Kidney tubule cell (primary cell): ENCODE results near the gene MAPK8.

Experiments used
- DNase-seq: peaks from one replicate; pipeline ENCODE4 v3.0.0-alpha.2; 2018; ENCODE audit warnings: low spot score

The MAPK8 gene

DNA sequence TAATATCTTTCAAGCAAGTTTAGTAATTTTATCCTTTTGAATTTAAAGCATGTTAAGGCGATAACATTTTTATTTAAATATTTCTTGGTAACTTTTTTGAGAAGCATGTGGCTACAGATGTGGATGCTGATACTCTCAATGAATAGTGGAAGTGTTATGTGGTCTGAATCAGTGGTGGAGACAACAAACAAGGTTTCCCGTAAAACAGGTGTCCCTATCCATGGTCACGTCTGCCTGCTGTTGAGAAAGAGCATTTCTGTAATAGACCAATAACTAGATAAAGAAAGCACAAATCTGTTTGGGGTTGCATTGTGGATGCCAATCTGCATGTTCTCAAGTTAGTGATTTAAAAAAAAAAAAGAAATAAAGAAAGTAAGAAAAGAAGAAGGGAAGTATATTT is 13.9 kb upstream of the MAPK8 start:
- DNase-seq: no peak

DNA sequence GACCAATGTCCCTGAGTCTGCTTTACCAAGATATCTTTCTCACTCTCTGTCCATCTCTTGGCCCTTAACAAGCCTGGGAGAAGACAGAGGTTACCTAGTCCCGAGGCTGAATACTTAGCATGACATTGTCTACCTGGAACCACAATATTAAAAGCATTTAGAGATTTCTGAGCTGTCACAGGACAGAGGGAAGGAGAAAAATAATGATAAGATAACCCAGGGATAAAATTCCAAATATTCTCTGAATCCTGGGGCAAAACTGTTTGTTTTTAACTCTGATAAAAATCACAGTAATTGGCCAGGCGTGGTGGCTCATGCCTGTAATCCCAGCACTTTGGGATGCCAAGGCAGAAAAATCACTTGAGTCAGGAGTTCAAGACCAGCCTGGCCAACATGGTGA is 12.0 kb upstream of the MAPK8 start:
- no peak for DNase-seq

DNA sequence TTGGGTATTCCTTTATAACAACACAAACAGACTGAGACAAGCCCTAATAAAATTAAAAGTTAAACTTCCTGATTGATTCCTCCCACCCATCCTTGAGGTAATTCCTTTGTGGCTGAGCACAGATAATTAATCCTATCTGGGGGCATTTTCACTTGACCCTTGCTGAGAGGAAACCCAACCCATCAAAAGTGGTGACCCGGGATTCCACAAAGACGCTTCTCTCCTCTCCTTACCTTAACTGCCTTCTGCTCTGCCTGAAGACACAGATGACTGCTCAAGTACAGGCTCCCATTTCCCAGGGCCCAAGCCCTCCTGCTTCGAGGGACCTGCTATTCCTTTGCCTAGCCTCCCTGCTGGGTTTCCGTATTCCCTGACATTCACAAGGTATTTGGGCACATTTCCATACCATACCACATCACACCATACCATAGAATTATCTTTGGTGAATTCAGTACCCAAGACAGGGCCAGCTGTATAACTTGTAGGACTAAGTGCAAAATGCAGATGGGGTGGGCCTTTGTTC is 9.8 kb upstream of the MAPK8 start:
- DNase-seq: no peak

DNA sequence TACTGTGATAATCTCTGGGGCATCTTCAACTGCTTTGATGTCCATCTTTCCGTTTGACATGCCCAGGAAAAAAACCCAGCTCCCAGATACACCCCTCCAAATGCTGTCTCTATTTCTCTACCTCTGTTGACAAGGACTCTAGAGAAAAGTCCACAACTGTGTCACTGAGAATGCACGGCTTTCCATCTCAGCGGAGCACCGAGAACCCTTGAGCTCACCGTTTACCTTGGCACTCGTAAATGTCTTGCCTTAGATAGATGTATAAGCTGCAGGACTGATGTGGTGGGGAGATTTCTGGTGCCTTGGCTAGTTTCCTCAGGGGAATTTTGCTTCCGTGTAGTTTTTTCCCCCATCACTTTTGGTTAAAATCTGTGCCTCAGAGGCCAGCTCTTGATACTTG is 7.4 kb upstream of the MAPK8 start:
- no peak for DNase-seq

DNA sequence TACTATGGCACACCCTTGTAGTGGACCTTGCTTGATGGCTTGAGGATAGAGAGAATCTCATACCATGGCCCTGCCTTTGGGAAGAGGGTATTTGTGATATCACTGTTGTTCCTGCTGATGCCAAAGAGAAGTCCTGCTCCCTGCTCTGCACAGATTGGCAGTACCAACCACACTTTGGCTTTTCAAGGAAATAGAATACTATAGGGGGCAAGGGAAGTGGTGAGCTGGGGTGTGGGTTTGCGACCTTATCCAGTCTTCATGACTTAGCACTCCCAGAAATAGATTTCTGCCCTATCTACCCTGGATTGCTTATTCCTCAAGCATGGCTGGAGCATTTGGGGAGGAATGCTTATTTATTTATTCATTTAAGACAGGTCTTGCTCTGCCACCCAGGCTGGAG is 6.8 kb upstream of the MAPK8 start:
- DNase-seq: no peak

DNA sequence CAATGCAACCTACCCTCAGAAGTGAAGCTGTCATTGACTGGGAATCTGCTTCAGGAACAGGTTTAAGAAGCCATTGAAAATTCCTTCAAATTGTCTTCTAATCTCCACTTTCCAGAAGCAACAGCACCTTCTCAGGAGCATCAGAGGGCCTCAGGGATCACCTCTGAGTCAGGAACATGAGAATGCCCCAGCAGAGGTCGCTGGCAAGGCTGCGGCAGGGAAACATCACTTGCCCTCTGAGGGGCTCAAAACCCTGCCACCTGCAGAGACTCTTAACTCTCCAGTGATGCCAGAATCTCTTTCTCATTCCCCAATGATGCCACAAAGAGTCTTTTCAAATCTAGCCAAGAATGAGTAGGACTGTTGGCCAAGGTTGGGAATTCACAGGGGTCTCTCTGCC is 5.9 kb upstream of the MAPK8 start:
- no peak for DNase-seq

DNA sequence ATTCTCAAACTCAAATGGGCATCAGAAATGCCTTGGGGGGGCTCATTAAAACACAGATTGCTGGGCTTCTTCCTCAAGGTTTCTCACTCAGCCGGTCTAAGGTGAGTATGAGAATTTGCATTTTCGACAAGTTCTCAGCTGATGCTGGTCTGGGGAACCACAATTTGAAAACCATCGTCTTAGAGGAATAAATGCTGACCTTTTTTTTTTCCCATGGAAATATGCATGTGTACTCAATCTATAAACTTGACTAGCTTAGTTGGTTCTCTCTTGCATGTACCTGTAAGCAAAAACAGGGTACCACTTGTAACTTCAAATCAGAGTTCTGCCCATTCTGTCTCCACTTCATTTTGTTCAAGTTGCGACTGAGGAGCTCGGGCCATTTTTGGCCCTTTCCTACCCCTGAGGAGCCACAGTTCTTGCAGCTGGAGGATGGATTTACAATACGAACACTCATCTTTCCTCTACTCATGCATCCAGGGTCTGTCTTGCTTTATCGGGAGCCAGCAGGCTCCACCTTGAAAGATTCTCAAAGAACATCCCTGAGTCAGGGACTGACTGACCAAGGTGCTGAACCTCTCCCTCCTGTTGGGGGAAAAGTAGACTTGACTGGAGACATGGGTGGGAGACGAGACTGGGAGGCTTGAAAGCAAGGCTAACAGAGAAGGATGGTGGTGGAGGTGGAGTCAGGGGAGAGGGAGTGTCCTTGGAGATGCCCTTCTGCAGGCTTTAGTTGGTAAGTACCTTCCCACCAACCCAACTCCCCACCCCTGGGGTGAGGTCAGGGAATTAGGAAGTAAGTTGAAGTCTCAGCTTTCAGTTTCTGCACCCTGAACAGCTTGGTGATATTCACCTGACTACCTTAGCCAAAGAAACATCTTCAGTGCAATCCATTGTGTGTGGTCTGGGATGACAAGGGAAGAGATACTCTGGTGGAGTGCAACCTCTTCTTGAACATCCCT is 3.7 kb upstream of the MAPK8 start:
- no peak for DNase-seq

DNA sequence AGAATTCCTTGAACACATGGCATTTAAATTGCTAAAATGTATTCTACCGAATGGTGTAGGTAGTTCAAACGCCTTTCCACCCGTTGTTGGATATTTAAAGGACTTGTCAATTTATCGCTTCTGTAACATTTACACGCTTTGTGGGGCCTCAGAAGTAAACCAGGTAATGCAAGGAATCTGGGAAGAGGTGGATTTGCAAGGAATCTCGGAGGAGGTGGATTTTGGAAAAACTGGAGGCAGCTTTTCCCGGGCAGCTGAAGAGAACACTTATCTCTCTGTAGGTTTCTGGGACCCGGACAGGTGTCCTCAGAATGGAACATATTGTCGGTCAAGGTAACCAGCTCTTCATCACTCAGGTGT is 592 bp upstream of the MAPK8 start:
- no peak for DNase-seq

DNA sequence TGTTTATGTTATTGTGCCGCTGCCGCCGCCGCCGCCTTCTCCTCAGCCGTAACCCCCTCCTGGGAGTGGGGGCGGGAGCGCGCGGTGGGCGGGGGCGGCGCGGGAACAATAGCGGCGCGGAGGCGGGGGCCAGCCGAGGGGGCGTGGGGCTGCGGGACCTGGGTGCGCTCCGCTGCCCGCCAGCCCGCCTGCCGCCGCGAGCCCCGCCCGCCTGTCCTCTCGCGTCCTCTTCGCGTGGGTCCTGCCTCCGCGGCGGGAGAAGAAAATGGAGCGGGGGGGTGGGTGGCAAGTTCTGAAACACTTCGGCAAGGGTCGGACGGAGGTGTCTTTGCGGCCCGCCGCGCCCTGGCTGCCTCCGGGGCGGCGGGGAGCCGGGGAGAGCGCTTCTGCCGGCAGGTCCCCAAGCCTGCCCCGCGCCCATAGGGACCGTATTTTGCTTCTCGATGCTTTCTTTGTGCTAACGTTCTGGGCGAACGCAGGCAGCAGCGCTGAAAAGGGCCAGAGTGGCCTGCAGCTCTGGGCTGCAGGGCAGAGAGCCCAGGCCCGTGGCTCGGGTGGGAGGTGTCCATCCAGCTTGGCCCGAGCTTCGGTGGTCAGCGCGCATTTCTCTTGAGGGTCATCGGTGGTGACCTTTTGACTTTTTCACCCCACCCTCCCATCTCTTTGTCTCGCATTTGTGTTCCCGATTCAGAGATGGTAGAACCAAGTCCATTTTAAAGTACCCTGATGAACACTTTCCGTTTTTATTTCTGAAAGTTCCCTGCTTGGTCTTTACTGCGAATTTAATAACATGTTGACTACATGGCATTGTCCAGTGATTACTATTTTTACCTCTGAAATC is 613 bp downstream of the MAPK8 start:
- DNase-seq: peak; percentile 52

DNA sequence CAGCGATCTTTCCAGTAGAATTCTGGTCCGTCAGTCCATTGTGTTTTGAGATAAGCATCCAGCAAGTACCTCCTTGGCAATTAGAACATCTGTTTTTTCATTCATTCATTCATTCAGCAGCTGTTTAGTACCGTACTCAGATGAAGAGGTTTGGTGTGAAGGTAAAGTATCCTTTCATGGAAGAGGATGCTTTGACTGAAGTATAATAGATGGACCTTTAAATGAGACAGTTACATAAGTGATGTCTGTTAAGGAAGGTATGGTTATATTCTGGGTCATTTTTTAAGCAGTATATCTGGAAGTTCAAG is 1.2 kb downstream of the MAPK8 start:
- peak; percentile 6 for DNase-seq

DNA sequence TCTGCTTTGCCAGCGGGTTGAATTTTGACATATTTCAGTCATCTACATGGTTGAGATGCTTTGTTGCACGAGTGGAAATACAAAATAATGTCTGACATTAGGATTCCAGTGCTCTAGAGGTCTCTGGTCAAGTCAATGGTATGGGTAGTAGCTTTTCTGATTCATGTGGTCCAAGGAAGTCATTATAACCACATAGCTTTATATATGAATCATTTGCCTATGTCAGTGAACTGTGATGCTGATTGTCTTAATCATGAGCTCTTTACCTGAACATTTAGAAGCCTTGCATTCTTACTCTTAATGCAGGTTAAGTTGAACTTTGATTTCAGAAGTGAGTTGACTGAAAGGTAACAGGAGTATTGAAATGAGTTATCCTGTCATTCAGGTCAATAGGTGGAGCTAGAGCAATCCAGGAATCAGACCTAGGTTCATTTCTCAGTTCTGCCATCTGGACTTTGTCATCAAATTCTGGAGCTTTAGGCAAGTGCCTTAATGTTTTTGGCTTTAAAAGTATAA is 3.3 kb downstream of the MAPK8 start:
- DNase-seq: peak; percentile 98

DNA sequence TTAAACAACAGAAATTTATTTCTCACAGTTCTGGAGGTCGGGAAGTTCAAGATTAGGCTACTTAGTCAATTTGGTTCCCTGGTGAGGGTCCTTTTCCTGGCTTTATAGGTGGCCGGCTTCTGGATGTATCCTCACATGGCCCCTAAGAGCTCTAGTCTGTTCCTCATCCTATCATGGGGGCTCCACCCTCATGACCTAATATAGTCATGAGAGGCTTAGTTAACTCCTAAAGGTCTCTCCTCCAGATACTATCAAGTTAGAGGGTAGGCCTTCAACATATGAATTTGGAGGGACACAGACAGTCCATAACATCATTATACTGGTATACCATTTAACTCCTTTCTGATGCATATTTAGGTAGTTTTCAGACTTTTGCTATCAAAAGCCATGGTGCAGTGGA is 7.6 kb downstream of the MAPK8 start:
- no peak for DNase-seq

DNA sequence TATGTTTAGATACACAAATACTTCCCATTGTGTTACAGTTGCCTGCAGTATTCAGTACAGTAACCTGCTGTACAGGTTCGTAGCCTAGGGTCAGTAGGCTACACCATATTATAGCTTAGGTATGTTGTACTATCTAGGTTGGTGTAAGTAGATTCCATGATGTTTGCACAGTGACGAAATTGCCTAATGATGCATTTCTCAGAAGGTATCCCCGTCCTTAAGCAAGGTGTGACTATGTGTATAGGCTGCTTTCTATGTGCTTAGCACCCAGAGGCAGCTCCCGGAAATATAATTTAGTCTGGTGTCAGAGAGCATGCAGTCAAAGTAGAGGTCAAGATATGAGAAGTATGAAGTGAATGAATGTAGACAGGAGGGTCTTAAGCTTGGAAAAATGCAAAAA is 9.8 kb downstream of the MAPK8 start:
- peak; percentile 37 for DNase-seq

DNA sequence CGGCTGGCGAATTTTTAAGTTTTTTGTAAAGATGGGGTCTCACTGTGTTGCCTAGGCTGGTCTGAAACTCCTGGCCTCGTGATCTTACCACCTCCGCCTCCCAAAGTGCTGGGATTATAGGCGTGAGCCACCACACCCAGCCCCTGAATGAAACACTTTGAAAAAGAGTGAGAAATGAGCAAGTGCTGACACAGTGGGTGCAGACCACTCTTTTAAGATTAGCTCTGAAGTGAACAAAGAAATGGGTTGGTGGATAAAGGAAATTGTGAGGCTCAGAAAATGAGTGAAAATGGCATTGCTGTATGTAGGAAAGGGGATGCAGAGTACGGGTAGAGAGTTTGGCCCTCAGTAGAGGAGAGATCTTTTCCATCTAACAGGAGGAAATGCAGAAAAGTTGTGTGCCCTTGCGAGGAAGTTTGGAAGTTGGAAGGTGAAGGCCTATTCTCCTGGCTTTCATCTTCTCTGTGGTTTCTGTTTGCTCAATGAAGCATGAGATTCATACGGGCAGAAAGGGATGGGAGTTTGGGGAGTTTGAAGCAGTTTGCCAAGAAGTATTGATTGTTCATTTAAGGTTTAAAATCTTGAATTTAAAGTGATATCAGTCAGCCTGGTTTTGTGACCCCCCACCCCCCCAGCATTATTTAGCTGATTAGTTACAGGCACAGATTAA is 11.0 kb downstream of the MAPK8 start:
- DNase-seq: peak; percentile 11

DNA sequence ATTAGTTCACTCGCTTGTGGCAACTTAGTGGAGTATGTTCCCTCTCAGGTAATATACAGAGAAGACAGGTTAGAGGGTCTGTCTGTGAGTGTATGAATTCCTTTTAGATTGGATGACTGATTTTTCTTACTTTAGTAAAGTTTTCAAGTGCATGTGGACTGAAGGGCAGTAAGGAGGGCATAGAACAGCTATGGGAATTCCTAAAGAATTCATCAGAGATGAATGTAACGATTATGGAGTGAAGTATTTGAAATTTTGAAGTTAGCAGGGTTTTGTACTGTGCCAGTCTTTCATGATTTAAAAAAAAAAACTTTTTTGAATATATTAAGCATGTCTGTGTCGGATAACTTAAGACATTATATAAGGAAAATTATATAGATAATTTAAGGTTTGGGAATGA is 15.5 kb downstream of the MAPK8 start:
- DNase-seq: no peak

DNA sequence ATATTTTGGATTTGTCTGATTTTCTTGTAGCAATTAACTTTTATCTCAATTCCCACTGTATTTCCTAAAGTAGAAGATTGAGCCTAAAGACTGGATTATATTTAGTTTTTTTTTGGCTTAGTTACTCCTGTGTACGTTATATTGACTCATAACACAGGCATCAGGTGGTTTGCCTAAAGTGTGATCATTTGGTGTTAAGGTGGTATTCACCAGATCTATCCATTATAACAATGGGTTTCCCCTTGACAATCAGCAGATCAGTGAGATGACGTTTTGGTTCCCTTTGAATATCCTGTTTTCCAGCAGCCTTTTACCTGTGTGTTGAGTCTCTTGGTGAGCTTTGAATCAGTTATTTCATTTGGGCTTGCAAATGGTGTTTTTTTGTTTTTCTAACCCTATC is 18.1 kb downstream of the MAPK8 start:
- no peak for DNase-seq

DNA sequence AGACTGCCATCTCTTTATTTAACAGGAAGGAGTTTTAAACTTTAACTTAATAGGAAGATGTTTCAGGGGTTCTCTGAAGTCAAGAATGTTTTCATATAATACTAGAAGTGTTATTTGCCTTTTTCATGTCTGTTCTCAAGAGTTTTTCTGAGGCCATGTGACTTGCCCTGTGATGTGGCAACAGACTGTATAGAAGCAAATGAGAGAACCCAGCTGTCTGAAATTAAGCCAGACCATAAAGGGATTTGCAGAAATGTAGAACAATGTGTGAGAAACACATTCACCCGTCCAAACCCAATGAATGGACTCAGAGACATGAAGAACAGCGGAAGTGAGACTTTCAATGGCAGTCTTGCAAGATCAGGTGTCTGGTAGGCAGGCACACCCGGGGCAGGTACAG is 23.8 kb downstream of the MAPK8 start:
- DNase-seq: no peak

DNA sequence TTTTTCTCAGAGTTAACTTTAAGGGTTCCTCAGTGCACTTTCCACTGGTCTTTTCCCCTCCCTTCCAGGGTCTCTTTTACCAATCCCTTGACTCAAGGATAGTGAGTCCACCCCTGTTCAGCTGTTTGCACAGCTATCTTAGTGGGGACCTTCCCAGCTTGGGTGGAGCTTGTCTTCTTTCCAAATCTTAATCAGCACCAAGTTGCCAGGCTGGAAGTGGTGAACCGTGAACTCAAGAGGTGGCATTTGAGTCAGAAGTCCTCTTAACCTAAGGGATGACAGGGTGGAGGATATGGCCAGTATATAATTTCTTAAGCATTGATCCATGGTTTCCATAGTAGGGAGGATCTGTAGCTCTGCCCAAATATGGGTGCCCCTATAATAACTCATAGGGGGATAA is 25.0 kb downstream of the MAPK8 start:
- DNase-seq: peak; percentile 30

DNA sequence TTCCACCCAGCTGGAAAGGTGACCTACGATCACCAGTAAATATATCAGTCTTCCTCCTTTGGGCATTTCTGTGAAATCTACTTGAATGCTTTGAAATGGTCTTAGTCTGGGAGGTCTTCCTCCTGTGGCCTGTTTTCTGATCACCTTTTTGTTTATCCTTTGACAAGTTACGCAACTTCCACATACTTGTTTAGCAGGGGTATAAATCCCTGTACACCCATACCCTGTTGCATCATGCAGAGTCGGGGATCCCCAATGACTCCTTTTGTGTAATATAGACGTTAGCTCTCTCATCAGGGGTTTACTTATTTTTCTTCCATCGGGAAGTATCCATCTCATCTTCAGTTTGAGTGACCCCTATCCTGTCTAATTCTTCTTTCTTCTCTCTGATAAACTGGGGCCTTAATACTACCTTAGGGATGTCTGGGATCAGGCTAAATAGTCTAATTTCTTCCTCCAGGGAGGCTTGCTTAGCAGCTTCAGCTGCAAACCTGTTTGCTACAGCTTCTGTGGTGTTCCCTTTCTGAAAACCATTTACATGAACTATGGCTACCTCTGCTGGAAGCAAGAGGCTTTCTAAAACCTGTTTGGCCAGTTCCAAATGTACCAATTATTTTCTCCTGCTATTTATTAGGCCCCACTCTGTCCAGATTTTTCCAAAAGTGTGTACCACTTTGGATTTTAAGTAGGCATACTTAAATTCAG is 25.8 kb downstream of the MAPK8 start:
- no peak for DNase-seq

DNA sequence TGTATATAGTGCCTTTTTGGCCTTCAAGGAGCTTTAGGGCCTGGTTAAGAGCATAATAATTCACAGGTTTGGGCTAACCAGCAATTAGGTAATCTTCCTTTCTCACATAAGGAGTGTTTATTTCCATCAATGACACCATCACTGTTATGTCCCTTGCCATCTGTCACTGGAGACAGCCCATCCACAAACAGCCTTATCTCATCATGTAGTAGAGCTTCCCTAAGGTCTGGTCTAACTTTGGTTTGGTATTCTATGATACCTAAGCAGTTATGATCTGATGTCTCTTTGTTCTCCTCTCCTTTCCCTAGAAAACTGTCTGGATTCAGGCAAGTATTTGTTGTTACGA is 26.4 kb downstream of the MAPK8 start:
- no peak for DNase-seq

DNA sequence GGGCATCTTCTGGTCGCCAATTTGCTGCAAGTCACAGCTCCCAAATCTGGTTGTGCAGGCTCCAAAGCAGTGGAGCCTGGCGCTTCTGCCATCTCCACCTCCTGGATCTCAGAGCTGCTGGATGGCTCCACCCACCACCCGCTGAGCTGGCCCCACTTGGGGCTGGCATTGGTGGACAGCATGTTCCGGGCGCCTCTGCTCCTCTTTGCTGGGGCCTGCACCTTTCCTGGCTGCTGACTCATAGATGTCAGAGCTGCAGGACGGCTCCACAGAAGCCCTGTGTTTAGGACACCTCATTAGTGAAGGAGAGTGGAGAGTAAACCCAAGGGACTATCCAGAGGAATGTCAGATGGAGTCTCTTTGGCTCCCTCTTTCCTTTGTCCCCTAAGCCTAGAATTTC is 27.4 kb downstream of the MAPK8 start:
- peak; percentile 38 for DNase-seq

DNA sequence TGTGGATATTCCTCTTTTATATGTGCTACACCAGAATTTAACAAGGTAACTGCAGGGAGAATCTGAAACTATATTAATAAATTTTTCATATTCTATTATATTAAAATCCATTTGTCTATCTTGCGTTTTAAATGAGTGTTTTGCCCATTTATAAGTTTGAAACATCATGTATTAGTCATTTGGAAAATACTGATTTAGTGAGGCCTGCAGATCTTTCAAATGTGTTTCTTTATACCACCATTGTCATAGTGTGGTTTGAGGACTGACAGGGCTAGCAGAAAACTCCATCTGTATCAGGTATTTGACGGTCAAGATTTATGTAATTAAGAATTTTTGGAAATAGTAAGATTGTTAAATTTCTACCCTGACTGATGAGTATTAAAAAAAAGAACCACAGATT is 29.3 kb downstream of the MAPK8 start:
- no peak for DNase-seq
